GM19452 (cell line): Measurements from ENCODE around the gene MACIR.
"Not testable (repeated sequence)": the region's sequence is repeated elsewhere in the genome, so short reads cannot be mapped to it uniquely, and the experiment has no call there.

ENCODE experiments used
- ATAC-seq: cut with Tn5 transposase; IDR thresholded peaks from one replicate; pipeline ENCODE4 v1.9.1; 2021; ENCODE audit not compliant: unreplicated experiment

MACIR gene, protein sequence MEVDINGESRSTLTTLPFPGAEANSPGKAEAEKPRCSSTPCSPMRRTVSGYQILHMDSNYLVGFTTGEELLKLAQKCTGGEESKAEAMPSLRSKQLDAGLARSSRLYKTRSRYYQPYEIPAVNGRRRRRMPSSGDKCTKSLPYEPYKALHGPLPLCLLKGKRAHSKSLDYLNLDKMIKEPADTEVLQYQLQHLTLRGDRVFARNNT

DNA sequence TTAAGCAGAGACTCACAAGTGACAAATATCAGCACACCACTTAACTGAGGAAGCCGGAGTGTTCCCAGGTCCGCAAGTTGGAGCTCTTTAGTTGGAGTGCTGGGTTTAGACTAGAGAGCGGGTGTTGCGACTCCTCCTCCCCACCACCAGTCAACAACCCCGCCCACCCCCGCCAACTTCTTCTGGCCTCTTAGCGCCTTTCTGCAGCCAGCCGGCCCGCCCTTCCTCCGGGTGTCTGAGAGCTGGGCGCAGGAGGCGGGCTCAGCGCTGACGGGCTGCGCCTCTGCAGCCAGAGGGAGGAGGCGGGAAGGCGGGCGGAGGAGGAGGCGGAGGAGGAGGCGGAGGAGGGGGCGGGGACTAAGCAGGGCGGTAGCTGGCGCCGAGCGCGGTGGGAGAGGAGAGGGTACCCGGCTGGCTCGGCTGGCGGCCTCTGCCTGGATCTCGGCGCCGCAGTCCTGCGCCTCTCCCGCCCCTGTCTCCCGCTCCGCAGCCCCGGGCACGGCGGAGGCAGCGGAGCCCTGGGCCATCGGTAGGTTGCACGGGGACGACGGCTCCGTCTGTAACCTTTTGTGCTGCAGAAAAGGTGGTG lies at the start of gene MACIR:
TSS of gene MACIR (plus strand) at position 396 of the 589 bp plus-strand sequence. CDS start 17,157 bp downstream, outside the sequence.
- peak; percentile 75 for ATAC-seq

DNA sequence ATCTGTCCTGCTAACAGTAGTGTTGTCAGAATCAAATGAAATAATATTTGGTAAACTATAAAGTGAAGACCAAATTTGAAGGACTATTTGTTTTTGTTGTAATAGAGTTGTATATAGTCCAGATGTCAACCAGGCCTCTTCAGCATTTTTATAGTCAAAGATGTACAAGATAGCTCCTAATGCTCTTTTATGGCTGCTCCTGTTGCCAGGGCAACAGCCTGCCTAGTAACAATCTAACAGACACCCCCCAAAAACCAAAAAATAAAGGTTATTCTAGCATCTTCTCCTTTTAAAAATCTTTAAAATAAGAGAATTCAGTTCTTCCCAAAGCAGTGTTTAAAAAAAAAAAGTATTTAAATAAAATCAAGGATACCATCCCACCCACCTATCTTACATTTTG lies 49.5 kb upstream of the MACIR start:
- no peak for ATAC-seq

DNA sequence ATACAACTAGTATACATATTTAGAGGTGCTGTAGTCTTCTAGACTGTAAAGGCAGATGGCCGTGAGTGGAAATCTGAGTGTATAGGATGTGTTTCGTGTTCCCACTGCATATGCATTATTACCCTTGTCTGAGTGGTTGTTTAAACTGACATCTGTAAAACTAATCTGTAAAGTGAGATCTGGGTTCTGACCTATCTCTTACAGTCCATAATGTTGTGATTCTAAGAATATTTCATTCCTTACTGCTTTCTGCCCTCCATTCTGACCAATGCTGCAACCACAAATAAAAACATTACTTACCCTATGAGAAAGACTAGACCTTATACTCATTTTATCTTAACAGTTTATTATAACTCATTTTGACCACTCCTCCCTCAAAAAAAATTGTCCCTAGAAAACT lies 47.6 kb upstream of the MACIR start:
- ATAC-seq, result no peak

DNA sequence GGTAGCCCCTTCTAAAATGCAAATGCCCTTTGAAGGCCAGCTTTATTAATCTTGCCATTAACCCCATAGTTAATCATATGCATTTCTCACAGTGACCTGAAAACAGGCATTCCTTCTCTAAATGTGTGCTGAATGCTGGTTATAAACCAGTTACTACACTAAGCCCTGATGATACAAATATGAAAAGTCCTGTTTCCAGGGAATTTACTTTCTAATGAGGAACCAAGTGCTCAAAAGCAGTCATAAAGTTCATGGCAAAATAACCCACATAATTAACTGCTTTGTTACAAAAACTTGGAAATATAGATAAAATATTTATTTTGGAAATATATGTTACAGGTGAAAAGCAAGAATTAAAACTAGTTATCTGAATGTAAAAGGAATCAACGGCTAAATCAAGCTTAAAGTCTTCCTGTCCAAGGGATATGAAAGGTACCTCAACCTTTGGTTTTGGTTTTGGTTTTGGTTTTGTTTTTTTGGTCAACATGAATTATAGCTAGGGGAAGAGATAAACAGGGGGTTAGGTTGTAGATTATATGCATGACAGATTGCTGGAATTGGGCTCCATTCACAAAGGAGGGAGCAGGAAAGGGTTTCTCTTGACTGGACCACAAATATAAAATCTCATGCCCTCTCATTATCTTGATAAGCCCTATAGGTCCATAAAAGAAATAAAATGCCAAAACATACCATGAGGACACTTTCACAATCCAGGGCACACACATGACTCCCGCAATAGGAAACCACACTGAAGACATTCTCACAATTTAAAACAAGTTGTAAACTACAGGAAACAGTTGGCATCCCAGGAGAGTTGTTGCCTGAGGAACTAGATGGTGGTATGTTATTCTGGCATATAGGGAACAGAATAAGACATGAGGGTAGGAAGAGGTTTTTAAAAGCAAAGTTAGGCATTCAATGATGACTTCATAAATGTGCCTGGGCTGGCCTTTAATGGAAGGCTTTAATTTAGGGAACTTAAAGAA lies 46.7 kb upstream of the MACIR start:
- ATAC-seq, result peak; percentile 84

DNA sequence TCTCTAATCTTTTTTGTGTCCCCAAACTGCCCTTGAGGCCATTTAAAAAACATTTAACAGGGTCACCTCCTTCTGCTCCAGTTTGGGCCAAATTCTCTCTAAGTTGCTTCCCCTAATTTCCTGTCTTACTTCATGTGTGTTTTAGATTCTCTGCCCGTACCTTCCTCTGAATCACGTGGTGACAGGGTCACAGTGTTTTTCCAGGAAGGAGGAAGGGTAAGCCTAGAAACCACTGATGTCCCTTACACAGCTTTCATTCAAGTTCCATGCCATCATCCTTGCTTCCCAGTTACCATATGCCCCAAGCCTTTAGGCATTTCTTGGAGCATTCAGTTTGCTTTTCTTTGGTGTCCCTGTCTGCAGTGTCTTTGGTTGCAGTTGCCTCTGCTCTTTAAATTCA lies 42.4 kb upstream of the MACIR start:
- no peak for ATAC-seq

DNA sequence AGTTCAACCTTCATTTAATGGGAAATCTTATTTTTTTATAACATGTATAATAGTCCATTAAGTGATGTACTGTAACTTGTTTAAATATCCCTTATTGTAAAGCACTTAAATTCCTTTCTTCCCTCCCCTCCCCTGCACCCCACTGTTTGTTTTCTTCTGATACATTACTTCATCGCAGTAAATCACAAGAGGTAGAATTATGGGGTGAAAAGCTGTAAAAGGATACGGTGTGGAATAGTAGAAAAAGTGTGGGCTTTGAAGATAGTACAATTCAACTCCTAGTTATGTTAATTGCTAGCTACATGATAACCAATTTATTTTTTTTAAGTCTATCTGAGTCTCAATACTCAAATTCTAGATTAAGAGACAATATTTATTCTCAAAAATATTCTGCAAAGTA lies 41.9 kb upstream of the MACIR start:
- no peak for ATAC-seq

DNA sequence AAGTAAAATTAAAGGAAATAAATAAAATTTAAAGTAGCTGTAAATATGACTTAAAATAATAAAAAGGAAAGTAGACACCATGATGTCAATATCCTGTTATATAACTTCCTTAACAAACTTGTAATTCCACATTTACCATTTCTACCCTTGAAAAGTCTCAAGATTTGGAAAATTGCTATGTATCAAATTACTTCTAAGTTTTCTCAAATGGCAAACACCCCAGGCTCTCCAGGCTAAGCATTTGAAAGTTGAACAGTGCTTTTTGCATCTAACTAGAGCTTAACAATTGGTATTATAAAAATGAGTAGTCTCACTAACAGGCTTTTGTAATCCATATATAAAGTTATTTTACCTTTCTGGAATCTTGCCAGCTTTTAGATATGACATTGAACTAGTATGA lies 41.5 kb upstream of the MACIR start:
- no peak for ATAC-seq

DNA sequence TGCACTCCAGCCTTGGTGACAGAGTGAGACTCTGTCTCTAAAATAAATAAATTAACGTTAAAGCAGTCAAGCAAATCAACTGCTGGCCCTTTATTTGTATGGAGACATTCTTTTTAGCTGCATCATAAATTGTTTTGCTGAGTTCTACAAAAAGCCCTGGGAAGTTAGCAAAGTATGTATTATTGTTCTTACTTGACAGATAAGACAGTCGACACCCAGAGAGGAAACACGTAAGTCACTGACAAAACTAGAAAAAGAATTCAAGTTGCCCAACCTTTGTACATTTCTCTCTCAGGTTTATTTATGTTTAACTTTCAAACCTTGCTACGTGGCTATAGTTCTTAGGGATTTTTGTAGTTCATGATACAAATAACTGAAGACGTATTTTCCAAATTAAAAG lies 40.4 kb upstream of the MACIR start:
- ATAC-seq, result no peak

DNA sequence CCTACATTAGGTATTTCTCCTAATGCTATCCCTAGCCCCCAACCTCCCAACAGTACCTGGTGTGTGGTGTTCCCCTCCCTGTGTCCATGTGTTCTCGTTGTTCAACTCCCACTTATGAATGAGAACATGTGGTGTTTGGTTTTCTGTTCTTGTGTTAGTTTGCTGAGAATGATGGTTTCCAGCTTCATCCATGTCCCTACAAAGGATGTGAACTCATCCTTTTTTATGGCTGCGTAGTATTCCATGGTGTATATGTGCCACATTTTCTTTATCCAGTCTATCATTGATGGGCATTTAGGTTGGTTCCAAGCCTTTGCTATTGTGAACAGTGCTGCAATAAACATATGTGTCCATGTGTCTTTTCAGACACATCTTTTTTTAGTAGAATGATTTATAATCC lies 39.5 kb upstream of the MACIR start:
- not testable (repeated sequence) for ATAC-seq

DNA sequence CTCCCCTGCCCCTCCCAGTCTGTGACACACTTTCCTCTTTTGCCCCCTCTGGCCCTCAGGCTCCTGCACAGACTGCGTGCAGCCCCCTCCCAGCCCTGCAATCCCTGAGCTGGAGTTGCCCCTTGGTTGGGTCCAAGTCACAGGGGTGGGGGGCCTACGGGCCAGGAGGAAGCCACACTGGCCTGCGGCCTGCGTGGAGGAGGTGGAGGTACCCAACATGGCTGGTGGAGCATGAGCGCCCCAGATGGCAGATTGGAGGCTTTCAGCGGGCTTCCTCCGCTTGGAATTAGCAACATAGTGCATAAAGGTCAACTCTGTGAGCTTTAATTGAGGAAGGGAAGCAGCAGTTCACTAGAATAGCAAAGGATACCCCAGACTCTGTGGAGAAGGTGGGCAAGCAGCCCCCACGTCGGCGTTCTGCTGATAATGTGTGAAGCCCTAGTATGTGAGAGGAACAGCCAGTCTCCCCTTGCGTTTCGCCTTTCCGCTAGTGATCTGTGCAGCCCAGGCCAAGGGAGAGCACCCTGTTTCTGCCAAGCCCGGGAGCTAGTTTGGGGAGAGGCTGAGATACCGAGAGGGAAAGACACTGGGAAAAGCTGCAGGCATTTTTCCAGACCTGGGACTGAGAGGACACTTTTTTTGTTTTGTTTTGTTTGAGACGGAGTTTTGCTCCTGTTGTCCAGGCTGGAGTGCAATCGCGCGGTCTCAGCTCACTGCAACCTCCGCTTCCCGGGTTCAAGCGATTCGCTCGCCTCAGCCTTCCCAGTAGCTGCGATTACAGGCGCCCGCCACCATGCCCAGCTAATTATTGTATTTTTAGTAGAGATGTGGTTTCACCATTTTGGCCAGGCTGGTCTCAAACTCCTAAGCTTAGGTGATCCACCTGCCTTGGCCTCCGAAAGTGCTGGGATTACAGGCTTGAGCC lies 35.3 kb upstream of the MACIR start:
- no peak for ATAC-seq

DNA sequence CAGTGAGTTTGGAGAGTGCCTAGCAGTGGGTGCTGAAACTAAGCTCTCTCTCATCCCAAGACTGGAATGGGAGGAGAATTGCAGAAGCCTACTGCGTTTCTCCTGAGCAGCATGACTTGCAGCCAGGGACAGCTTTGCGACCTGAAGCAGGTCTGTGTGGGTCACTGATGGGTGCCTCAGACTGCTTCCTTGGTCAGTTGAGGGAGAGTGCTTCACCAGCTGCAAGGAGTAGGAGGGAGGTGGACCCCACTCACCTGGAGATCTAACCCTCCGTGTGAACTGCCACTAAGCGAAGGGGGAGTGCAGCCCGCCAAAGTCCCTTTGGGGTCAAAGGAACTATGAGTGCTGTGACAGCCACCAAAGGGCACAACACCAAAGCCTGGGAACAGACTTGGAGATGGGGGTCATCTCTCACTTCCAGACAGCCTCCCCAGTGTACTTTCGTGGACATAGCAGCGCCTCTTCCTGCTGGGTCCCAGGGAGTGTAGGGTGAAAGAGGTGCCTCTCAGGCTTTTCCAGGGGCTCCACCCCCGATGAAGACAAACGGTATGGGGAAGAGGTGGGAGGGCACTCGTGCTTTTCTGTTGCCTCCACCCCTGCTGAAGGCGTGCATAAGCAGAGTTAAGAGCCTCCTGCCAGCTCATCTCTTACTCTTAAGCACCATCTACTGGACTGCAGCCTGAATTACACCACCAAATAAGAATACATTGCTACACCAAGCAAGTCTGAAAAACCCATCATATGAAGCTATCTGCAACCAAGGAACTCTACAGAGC lies 34.3 kb upstream of the MACIR start:
- ATAC-seq, result peak; percentile 97

DNA sequence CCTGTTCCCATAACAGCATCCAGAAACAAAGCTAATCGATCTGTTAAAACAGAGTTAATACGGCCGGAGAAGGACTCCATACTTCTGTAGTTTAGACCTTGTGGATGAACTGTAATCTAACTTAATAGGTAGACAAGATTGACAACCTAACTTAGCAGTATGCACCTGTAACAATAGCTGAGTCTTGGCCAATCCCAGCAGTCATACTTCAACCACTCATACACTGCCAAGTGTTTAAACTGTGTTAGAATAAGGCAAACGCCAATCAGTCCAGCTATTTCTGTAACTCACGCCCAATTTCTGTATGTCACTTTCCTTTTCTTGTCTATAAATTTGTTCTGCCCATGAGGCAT lies 33.7 kb upstream of the MACIR start:
- no peak for ATAC-seq

DNA sequence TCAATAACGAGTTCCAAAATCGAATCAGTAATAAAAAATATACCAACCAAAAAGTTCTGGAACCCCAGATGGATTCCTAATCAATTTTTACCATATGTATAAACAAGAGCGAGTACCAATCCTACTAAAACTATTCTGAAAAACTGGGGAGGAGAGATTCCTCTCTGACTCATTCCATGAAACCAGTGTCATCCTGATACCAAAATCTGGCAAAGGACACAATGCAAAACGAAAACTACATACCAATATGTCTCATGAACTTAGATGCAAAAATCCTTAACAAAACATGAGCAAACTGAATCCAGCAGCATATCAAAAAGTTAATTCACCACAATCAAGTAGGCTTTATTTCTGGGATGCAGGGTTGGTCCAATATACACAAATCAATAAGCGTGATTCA lies 30.5 kb upstream of the MACIR start:
- no peak for ATAC-seq

DNA sequence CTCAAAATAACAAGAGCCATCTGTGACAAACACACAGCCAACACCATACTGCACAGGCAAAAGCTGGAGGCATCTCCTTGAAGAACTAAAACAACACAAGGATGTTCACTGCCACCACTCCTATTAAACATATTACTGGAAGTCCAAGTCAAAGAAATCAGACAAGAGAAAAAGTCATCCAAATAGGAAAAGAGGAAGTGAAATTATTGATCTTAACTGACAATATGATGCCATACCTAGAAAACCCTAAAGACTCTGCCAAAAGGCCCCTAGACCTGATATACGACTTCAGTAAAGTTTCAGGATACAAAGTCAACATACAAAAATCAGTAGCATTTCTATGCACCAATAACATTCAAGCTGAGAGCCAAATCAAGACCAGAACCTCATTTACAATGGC lies 30.0 kb upstream of the MACIR start:
- ATAC-seq, result no peak

DNA sequence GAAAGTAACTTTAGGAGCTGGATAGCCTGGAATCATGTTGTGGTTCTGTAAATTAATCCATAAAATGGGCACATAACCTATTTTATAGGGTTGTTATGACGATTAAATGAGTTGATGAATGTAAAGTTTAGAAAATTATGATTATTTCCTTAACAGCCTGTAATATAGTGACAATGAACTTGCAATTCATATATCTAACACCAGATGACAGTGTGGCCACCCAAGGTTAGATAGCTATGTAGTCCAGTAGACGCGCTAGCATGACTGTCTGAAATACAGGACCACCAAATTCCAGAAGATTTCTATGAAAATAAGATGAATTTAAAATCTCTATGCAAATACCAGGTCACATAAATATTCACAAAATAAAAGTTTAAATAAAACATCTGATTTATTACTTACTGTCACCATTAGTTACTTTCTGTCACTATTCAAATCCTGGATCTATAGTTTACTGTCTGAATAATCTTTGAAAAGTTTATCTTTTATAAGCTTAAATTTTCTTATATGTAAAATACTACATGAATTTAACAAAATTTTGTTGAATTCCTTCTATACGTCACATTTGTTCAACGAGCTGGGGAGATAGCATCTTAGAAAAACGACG lies 26.1 kb upstream of the MACIR start:
- peak; percentile 60 for ATAC-seq

DNA sequence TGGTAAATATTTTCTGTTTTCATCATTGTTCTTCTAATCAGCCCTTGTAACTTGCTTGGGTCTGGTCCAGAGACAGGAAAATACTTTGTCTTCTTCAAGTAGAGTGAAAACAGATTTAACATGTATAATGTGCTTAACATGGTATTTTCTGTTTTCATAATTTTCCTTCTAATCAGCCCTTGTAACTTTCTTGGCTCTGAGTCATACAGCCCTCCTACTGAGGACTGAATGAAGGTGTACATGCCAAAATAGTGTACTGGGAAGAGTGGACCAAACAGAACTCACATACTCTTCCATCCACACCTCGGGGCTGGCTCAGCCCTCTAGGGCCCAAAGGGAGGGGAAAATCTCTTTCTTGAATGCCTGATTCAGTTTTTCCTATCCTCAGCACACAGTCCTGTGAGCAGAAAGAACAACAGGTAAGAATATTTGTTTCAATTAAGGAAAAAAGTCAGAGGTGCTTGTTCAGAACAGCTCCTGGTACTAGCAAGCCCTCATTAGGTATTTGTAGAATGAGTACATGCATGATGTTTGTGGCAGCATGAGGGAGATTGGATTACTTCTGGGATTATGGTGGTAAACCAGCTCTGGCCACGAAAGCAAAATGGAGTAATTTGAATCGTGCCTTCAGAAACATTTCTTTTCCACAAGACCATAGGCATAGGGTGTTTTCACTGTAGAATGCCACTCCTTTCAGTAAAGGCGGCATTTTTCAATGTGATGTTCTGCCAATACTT lies 24.2 kb upstream of the MACIR start:
- ATAC-seq, result no peak

DNA sequence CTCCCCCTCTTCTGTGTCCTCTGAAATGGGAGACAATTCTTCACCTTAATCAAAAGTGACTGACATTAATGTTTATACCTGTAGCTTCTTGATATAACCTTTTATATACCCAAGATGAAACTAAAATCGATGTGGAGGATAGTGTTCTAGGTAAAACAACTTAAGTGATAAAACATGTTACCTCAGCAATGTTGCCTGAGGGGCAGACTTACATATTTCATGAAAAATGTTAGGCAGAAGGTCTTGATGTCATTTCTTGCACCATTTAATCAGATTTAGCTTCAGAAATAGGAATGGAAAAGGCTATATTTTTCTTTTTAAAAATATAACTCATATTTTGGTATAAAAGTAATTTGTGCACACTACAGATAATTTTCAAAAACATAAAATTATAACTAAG lies 22.7 kb upstream of the MACIR start:
- ATAC-seq, result no peak

DNA sequence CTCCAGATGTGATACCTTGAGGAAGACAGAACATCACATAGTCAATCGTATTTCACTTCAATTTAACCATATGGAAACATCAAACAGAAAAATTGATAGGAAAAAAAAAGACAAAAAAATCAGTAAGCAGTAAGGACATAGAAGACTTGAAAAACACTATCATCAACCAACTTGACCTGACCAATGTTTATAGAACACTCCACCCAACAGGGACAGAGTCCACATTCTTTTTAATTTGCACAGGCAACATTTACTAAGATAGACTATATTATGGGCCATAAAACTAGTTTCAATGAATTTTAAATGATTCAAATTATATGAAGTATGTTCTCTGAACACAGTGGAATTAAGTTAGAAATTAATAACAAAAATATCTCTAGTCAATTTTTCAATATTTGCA lies 20.8 kb upstream of the MACIR start:
- ATAC-seq, result no peak

DNA sequence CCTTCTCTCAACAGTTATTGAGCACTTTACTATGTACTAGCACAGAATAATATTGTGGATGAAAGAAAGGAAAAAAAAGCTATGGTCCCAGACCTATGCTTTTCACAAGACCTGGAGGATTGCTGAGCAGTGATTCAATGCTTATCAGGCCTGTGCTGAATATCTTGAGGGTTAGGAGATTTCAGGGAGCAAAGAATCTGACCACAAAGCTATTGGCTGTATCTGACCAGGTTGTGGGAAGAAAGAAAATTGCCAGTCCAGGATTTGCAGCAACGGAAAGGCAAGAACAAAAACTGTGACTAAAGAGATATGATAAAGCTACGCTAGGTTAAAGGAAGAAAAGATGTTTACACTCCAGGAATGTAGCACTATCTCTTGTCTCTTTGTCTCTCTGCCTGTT lies 14.9 kb upstream of the MACIR start:
- ATAC-seq, result no peak
